GM18519 (cell line): ENCODE results near the gene GLA.

ENCODE experiments used
- ATAC-seq: cut with Tn5 transposase; IDR thresholded peaks from one replicate; pipeline ENCODE4 v1.9.1; 2021; ENCODE audit warnings: mild to moderate bottlenecking, moderate library complexity; ENCODE audit not compliant: unreplicated experiment, low FRiP score

Gene GLA

DNA sequence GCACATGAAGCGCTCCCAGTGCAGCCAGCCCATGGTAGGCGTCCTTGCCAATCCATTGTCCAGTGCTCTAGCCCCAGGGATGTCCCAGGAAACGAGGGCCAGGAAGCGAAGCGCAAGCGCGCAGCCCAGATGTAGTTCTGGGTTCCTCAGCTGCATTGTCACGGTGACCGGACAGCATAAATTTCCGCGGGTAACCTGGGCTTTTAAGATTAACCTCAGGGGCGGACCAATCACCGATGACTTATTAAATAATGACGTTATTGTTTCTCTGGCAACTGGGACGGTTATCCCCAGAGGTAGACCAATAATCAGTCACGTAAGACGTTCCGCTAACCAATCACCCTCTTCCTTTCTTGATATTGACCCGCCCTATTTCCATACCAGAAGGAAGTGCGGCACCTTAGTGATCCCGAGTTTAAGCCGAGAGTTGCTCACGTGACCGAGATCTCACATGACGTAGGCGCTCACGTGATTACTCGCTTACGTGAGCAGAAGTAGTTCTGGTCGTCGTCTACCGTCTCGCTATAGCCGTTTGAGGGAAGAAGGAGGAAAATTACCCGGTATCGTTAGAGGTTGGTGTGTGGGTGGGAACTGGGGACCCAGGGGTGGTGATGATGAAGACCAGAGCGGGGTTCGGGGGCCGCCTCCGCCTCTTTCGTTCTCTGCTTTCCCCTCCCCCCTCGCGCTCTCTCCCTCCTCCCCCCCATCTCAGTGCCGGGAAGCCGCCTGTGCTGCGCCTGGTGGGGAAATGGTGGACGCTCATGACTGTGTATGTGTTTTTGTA, at the start of gene GLA, which contains the start of gene HNRNPH2:
GLA (minus strand) TSS at position 178 of the 784 bp plus-strand sequence; CDS start at position 156, 22 bp downstream.
HNRNPH2 (plus strand) TSS at position 475 of the 784 bp plus-strand sequence. CDS start 3,767 bp downstream, outside the sequence.
- peak; percentile 91 for ATAC-seq

DNA sequence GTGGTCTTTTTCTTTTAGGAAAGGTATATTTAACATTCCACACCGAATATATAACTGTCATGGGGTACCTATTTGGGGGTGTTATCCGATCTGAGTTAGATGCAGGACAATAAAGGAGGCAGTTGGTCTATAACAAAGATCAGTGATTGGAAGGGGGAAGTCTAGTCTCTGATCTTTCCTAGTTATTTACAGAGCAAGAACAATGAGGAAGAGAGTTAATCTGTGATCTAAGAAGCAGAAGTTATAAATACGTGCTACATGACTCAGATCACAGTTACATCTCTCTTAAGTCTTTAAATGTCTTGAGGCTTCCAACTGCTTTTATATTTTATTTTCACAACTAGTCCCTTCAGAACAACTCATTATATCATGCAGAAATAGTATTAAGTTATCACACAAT, 44.3 kb upstream of the GLA start:
- ATAC-seq, result no peak

DNA sequence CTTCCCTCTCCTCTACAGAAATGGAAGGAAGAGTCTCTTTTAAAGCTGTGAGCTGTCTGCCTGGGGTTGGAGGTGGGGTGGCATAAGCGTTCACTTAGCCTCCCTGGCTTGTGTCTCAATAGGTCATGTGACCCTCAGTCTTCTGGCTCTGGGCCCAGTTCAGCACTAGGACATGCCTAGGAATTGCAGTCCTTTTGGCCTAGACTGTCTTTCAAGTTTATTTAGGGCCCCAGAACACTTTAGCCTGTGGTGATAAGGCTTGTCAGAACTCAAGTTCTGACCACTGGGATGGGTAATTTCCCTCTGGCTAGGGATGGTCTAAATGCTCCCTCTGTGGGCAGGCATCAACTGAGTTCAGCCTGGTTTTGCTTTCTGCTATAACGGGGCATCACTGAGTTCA, 43.2 kb upstream of the GLA start:
- ATAC-seq, result no peak

DNA sequence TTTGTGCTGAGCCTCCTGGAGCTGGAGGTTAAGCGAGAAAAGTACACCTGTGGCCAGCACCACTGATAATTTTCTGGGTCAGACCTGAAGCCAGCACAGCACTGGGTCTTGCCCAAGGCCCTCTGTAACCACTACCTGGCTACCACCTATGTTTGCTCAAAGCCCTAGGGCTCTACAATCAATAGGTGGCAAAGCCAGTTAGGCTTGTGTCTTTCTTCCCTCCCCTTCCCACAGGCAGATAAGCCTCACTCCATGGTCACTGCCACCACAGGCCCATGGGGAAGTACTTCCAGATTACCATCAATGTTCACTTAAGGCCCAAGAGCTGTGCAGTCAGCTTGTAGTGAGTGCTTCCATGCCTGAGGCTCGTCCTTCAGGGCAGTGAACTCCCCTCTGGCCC, 42.4 kb upstream of the GLA start:
- no peak for ATAC-seq

DNA sequence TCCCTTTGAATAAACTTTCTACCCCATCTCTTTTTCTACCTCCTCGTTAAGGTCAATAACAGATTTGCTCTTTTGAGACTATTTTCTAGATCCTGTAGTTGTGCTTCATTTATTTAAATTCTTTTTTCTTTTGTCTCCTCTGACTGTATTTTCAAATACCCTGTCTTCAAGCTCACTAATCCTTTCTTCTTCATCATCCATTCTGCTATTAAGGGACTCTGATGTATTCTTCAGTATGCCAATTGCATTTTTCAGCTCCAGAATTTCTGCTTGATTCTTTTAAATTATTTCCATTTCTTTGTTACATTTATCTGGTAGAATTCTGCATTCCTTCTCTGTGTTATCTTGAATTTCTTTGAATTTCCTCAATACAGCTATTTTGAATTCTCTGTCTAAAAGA, 41.6 kb upstream of the GLA start:
- no peak for ATAC-seq

DNA sequence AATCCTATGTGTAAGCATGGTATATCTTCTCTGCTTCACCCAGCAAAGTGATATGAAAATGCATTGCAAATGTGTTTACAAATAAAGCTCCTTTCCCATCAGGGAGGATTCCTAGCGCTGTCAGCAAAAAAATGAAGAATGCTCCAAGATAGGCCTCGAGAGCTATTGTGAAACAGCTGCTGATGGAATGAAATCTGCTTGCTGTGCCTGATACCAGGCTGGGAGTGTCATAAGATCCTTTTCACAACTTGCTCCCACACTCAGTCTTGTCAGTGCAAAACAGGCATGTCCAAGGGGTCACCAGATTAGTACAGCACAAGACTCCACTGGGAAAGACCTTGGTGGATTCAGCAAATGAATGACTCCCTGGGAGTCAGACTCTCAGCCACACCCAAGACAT, 34.4 kb upstream of the GLA start:
- no peak for ATAC-seq

DNA sequence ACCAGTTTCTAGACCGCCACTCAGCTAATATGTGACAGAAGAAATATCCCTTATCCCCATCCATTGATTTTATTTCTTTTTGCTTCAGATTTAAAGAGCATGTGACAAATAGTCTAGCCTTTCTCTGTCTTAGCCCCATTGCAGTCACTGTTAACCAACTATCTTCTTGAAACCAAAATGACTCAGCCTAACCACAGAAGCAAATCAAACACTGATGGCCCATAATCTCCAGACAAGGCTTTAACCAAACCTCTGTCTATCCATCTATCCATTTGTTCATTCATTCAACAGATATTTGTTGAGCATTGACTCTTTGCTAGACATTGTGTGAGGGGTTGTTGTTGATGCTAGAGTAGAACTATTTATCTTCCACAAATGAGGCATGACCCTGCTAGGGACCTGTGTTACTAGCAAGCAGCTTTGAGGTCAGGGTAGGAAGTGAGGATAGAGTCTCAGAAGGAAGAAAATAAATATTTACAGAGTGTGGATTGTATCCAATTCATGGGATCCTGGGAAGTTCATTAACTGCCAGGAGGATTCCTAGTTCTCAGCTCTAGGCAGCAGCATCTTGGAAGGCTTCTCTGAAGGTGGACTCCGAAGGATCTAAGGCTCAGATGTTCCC, 22.8 kb upstream of the GLA start:
- peak; percentile 85 for ATAC-seq

DNA sequence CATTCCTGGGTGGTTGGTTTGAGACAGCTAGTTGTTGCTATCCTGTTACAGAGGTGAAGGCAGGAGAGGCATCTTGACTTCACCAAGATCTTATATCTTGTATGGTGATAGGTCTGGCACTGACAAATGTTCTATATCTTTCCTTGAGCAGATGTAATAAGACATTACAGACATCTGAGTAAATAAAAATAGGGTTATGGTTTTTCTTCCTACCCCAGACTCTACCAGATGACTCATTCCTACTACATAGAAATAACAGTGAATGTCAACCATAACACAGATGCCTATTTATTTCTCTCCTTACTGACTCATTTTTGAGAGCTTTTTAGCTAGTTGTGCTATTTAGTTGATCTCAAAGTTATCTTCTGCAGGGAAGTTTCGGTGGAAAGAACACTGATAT, 22.2 kb upstream of the GLA start:
- peak; percentile 65 for ATAC-seq

DNA sequence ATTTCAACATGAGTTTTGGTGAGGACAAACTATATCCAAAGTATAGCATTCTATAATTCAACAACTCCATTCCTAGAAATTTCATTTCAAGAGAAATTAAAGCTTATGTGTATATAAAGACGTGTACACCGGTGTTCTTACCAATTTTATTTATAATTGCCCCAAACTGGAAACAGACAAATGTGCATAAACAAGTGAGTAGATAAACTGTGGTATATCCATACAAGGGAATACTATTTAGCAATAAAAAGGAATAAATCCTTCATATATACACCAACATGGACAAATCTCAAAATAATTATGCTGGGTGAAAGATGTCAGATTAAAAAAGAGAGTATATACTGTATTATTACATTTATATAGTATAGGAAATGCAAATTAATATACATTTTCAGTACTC, 20.2 kb upstream of the GLA start:
- no peak for ATAC-seq

DNA sequence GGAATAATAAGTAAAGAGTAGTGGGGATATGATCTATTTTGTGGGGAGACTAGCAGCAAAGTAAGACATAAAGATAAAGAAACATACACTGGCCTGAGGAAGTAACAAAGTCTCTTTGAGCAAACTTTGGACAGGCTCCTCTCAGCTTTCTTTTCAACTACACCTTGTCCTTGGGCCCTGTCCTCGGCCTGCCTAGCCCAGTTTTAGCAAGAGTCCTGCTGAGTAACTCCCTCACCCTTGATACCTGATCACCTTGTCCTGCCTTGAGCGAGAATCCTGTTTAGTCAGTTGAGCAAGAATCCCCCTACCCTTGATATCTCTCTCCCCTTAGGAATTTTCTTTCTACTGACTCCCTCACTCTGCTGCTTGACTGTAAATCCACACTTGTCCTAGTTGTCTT, 11.8 kb upstream of the GLA start:
- no peak for ATAC-seq

DNA sequence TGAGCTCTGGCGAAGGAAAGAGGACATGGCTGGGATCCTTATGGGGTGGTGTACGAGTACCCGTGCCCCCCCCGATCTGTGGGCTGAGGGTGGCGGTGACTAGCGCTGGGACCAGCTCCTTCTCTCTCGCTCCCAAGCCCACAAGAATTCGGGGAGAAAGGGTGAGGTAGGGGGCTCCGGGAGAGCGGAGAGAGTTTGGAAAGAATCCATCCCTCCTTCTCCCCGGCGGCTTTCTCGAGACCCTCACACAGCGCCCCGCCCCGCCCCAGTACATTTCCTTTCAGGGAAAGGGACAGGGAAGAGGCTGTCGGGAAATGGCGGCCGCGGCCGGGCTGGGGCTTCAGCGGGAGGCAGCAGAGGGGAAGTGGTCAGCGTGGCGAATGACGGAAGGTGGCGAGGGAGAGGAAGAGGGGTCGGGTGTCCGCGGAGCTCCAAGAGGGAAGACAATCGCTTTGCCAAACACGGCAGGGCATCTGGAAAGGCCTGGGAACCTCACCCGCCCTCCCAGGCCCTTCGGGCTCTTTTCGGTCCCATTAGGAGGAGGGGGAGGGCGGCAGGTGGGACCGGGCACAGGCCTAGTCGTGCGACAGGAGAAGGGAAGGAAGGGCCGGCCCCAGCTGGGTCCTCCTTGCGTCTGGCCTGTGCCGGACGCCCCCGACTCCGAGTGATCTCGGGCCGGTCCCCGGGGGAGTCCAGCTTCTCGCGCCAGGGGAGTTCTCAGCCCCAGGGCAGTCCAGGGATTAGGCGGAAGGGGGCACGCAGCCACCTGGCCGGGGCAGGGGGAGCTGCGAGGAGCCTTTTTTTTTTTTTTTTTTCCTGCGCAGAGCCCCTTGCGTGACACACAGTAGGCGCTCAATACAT, 10.5 kb upstream of the GLA start:
- no peak for ATAC-seq

DNA sequence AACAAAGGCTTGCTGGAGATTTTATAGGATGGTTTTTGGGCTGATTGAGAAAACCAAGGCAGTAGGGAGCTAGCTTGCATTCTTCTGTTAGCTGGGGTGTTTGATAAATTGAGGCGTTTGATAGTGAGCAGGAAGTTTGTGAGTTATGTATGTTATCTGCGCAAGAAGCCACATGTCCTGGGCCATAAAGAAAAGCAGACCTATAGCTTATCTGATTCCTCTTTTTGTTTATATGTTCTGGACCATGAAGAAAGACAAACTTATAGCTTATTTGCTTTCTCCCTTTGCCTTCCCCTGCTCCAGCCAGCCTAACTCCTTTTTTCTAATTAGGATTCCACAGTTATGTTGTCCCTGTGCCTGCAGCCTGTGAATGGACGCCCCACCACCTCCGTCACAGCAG, 9.5 kb upstream of the GLA start:
- ATAC-seq, result no peak

DNA sequence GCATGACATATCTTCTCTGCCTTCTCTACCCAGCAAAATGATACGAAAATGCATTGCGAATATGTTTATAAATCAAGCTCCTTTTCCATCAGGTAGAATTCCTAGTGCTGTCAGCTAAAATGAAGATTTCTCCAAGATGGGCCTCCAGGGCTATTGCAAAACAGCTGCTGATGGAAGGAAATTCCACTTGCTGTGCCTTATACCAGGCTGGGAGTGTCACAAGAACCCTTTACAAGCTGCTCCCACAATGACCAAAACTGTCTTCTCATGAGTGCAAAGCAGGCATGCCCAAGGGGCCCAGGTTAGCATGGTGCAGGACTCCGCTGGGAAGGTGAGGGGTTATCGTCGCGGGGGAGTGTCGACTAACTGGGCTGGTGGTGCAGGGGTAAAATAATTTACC, 9.0 kb upstream of the GLA start:
- no peak for ATAC-seq

DNA sequence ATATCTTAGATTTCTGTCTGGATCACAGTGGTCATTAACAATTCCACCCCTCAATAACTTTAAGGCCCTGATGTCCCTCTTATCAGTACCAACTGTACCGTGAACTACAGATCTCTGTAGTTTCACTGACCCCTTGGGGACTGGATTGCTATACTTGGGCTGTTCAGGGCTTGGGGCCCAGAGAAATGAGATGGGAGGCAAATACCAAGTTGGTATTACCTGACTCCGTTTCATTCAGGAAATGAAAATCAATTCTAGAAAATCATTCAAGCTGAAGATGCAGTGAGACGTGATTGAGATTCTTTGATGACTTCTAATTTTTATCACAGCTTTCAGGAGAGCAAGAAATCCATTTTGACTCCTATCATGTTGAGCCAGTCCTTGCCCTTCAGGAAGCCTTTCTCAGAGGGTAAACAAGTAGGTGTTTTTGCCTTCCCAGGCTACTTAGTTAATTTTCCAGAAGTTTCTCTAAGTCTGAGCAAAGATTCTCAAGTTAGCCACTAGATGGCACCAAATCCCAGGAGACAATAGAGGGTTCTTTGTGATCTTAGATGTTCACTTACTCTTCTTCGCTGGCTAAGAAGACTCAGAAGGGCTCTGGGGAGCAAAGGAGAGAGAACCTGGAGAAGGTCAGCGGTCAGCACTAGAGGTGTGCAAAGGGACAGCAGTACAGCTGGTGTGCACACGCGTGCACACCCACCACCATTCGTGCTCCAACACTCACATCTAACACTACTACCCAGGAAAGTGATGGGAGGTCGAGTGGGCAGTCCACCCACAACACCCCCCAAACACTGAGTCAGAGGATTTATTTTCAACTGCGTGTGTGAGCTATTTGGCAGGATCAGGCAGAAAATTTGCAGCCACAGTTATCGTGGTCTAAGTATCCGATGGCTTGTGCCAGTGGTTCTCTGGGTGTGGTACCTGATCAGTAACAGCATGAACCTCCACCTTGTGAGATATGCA, 7.7 kb upstream of the GLA start:
- peak; percentile 53 for ATAC-seq

DNA sequence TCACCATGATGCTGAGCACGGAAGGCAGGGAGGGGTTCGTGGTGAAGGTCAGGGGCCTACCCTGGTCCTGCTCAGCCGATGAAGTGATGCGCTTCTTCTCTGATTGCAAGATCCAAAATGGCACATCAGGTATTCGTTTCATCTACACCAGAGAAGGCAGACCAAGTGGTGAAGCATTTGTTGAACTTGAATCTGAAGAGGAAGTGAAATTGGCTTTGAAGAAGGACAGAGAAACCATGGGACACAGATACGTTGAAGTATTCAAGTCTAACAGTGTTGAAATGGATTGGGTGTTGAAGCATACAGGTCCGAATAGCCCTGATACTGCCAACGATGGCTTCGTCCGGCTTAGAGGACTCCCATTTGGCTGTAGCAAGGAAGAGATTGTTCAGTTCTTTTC, 4.3 kb upstream of the GLA start:
- ATAC-seq, result no peak

DNA sequence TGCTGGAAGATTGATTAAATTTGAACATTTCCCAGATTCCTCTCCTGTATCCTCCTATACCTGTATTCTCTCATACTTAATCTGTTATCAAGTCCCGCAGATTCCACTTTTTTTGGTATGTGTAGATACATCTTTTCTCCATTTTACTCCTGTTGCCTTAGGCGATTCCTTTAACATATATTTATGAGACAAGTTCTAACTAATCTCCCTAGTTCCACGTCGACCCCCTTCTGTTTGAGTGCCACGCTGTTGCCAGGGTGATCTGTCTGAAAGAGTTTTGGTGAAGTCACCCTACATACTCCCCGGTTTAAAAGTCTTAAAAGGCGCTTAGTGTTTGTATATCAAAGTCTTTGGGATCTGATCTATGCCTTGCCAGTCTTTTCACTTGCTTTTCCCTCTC, 2.7 kb upstream of the GLA start:
- no peak for ATAC-seq

DNA sequence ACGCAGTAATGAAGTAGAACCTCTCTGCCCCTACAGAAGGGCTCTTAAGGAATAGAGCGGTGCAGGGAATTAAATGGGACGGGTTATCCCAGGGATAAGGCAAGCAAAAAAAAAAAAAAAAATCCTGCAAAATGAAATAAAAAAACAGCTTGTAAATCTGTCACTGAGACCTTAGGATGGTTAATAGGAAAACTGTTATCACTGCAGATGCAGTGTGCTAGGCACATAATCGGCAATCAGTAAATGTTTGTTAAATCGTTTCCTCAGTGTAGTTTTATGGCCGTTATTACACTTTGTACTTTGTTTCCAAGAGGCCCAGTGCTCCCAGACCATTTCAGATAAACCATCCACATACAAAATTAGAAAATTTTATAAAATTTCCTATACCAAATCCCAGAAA, 1.3 kb upstream of the GLA start:
- no peak for ATAC-seq

DNA sequence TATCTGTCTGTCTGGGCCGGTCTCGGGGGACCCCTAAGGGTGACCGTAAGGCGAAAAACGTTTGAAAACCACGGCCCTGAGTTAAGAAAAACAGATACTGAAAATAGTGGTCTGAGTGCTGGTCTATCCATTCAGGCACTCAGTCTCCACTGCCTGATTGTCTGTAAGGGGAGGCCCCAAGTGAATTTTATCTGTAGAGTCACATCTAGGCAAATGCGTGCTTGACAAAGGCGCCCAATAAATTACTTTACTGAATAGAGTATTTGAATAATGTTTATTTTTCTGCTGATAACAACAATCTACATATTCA, 762 bp upstream of the GLA start:
- no peak for ATAC-seq

DNA sequence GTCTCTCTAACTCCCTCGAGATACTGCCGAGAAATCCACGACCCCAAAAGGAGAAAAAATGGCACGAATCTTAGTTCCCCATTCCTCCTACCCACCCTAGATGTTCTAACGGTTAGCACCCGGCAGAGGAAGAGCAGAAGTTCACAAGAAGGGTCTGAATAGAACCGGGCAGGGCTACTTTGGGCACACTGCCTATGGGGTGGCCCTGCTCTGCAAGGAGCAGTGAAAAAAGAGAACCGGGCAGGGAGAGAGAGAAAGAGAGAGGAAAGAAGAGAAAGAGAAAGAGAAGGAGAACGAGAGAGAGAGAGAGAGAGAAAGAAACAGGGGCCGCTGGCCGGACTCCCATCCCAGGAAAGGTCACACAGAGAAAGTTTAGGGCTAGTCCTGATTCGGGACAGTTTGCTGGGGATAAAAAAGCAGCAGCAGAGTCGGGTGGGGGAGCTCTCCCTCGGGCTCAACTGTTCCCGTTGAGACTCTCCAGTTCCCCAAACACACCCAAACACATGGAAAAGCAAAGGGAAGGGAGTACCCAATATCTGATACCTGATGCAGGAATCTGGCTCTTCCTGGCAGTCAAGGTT, 468 bp downstream of the GLA start:
- ATAC-seq, result no peak

DNA sequence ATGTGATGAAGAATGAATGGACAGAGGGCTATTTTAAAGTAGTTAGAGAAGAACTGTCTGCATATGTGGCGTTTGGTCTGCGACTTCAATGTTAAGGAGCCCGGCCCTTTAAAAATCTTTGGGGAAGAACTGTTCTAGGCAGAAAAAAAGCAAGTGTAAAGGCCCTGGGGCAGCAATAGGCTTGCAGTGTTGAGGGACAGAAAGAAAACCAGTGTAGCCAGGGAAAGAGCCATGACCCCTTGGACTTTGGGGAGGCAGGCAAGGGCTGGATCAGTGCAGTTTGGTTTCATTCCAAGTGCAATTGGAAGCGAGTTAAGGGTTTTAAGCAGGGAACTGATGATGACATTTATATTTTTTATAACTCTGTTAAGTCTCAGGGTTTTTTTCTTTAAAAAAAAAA, 7.9 kb downstream of the GLA start:
- ATAC-seq, result no peak
